Measurements from ENCODE around the gene A3GALT2.

The A3GALT2 gene

DNA sequence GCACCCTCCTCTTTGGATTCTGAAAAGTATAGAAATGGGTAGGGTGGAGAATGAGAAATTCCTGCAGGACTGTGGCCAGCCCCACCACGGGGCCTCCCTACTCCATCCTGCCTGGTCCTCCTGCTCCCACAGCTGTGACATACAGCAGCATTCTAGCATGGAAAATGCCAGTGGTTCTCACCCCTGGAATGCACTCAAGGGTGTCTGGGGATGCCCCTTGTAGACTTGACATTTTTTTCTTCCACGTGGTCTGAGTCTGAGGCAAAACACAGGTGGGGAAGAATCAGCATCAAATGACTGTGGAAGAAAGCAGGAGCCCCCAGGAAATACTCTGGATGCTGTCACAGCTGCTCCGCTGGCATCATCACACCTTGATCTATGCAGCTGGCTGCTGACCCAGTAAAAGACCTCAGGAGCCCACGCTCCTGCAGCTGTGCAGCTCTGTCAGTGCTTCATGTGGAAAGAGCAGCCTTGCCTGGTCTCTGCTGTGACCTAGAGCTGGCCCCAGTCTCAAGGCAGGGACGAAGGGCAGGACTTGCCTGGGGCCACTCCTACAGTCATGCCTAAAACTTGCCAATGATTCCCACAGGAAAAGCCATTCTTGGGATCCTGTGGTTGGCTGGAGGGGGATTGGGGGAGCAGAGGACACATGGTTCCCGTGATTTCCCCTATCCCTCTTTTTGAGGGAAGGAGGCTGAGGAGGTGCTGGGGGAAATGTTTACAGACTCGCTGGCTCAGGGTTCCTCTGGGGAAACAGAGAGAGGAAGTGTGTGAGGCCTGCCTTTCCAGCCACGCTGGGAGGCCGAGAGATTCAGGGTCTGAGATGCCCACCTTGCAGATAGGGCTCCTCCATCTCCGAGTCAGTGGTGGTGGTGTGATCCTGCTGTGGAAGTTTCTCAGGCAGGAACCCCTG lies 10.8 kb upstream of the A3GALT2 start:
- DNase-seq = no peak

DNA sequence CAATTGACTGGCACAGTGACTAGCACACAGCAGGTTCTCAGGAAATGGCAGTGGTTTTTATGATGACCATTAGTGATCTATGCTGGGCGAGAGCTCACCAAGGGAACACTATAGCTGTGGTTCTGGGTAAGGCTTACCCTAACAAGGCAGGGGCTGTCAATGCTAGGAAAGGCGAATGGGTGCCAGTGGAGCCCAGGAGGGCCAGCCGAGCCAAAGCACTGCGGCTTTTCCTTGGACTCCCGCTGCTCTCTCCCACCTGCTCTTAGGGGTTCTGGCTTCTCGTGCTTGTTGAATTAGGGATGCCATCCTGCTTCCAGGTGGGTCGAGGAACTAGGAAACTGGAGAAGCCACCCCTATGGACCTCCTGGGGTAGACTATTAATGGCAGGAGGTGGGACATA lies 10.0 kb upstream of the A3GALT2 start:
- DNase-seq = no peak

DNA sequence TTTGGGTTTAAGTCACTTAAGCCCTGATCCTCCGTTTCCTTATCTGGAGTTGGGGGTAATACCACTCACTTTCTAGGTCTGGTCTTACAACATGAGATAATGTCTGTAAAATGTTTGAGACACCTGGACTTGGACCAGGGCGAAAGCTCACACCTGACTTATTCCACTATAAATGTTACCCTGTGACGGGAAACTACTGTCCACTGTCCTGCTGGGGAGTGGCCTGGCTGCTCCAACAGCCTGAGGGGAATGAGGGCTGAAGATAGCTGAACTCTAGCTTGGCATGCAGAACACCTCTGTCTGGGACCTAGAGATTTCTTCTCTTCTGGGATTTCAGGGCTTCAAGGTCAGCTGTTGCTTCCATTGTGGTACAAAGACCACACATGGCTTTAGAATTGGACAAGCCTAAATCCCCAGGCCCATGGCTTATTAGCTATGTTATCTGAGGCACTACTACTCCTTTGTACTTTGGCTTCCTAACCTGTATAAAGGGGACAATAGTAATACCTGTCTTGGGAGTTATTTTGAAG lies 9.5 kb upstream of the A3GALT2 start:
- no peak for DNase-seq

DNA sequence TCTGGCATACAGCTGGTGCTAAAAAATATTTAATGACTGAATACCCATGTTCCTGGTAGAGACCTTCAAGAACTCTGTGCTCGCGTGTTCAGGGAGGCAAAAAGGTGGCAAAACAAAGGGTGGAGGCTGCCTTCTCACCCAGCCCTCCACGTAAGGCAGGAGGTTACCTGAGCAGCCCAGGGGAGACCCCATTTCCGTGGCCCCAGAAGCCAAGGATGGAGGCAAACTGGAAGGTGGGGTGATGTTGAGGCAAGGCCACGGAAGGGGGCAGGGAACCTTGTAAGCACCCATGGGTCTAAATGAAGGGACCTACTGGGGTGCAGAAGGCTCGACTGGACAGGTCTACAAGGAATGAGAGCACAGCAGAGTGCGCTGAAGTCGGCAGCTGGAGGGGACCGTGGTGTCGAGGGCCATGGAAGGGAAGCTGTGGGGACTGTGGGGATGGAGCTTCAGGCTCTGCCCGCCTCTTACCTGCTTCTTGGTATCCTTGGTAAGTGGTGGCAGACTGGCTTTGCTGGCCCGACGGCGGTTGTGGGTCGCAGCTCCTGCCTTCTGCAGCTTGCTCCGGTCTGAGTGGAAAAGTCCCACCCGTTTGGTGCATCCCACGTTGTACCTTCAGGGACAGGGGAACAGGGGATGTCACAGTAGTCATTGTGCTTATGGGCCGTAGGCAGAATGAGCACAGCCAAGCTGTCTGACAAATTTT lies 8.9 kb upstream of the A3GALT2 start:
- DNase-seq = no peak

DNA sequence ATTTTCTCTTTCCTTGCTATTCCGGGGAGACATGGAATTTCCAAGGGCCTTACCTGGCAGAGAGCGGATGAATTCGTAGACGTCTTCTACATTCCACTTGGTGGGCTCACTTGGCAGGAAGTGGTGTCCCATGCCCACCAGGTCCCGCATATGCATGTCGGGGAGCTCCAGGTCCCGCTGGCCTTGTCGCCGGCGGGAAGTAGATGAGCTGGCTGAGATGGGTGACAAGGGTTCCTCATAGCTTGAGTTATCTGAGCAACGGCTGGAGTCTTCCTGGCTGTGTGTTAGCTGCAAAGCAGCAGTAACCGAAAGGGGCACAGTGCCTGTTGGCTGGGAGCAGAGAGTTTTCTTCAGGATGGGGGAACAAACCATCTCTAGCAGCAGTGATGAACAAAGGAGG lies 7.9 kb upstream of the A3GALT2 start:
- DNase-seq = no peak

DNA sequence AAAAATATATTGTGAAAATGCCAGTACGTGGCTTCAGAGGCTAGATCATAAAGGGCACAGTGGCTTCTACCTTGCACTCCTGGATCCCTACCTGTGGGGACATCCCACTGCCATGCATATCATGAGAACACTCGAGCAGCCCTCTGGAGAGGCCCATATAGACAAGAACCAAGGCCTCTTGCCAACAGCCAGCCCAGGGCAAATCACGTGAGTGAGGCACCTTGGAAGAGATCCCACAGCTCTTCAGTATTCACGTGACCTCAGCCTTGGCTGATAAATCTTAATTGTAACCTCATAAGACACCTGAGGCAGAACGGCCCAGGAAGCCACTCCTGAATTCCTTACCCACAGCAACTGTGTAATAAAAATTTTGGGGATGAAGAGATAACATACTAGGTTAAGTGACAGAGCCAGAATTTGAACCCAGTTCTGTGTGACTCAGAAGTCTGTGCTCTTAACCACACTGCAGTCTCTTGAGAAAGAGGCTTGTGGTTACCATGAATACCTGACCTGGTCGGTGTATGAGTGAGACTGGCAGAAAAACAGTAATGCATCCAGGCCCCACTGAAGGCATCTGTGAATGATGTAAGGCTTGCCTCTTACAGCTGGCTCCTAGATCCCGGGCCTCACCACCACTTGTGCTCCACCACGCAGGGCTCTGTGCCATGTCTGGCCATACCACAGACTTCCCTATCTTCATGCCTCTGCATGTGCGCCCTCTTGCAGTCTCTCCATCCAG lies 6.9 kb upstream of the A3GALT2 start:
- no peak for DNase-seq

DNA sequence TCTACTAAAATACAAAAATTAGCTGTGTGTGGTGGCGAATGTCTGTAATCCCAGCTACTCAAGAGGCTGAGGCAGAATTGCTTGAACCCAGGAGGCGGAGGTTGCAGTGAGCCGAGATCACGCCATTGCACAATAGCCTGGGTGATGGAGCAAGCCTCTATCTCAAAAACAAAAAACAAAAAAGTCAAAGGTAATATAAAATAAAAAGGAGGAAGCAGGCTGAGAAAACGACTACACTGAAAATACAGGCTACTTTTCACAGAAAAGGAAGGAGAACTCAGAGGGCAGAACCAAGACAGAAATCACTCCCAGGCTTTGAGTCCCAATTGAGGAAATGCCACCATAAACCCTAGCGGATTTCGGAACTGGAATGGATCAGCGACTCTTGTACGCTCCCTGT lies 5.9 kb upstream of the A3GALT2 start:
- no peak for DNase-seq

DNA sequence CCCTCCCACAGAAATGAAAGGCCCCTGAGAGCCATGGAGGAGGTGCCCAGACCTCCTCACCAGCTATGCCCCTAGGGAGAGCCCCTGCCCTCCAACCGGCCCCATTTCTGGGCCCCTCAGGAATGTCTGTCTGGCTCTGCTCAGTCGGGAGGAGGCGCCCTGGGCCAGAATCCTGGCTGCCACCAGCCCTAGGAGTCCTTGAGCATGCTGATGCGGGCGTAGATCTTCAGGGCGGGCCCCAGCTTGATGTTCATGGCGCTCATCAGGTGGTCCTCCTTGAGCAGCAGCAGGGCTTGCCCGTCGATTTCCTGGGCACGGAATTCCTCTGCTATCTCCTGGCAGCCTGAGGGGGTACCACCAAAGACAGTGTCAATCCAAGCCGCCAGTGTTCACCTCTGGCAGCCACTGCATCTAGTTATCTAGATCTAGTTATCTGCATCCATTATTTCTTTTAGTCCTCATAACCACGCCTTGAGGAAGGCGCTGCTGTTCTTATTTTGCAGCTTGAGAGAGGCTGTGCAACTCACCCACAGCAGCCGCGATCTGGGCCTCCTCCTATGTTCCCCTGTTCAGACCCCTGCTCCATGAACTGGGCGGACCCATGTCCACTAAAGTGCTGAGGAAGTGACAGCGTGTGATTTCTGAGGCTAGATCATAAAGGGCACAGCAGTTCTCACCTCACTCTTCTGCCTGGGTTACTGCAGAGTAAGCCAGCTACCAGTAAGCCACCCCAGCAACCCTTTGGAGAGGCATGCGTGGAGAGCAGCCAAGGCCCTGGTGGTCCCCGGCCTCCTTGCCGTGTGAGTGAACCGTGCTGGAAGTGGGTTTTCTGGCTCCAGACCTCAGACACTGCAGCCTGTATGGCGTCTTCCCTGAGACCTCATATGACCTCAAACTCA lies 4.0 kb upstream of the A3GALT2 start:
- DNase-seq = no peak

DNA sequence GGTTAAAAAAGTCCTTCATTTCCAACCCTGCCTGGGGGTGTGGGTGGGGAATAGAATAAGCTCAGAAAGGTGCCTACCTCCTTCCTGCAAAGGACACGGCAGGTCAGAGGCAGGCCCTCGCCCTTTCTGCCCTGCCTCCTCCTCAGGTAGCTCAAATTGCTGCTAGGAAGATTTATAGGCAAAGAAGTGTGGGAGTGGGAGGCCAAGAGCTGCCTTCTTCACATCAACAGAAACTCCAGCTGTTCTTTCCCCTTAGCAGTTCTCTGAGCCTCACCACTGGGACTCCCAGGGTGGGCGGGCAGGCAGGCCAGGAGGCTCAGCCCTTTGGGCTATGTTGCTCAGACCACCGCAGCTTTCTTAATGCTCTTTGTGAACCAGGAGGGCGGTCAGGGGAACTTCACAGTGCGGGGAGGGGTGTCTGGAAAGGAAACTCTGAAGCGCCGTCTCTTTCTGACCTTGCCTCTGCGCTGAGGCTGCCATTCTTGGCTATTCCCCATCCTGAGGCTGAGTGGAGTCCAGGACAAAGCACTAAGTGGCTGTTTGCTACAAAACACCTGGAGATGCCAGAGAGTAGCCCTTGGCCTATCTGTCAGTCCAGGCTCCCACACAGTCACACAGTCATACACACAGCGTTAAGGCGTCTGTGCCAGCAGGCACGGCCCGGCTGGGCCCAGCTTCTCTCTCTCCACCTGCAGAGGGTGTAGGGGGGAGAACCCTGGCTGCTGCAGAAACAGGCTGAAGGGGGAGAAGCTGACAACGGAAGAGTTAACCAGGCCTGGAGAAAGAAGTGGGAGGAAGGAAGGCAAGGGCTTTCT lies 3.0 kb upstream of the A3GALT2 start:
- no peak for DNase-seq

DNA sequence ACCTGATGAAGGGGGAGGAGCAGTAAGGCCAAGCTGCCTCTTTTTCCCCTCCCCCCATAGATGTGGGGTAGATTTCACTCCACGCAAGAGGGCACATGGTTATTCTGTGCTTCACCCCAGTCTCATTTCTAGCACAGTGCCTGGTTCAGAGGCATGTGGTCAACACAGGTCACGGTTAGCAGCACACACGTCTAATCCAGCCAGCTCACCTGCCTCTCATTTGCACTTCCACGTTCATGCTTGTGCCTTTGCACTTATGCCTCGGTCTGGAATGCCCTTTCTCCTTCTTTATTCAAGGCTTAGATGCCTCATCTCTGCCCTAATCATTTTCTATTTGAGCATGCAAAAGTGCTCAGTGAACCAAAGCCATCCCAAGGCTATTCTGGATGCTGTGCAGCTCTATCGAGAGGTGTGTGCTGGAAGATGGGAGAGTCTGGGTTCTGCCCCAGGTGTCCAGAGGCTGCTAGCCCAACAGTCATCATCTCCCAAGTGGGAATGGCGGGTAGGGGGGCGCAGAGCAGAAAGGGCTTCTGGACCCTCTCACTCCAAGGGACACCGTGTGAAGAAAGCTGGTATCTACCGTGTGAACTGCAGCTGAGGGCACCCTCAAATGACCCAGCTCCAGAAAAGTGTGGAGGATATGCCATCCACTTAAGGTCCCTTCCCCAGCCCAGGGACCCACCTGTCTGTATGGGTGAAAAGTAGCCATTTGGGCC lies 2.1 kb upstream of the A3GALT2 start:
- DNase-seq = no peak

DNA sequence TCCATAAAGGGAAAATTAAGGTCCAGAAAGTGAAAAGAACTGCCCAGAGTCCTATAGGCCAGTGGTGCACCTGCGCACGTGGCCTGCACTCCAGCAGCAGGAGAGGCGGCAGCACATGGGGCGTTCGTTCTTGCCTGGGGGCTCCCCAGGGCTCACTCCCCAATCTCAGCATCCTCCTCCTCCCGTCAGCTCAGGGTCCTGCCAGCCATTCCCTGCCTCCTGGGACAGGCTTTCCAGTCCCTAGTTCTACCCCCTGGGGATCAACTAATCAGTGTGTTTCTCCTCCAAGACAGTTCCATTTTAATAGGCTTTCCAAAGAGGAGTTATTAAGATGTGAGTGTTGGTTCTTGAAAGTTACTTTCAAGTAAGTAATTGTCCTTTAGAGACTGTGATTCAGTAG lies 1.2 kb upstream of the A3GALT2 start:
- DNase-seq = no peak

DNA sequence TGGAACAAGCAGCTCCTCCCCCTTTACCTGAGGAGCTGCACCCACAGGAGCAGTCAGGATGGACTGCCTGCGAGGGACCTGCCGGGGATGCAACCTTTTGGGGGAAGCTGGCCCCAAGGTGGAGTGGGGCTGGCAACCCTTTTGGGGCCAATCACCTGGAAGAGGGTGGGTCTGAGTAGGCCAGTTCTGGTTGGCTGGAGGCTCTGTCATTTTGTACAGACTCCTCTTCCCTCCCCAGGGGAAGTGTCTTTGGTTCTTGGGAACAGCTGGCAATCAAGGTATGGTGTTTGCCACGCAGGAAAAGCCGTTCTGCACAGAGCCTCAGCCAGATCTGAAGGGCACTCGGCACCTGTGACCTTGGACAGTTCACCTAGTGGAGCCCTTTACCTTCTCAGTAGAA lies 280 bp upstream of the A3GALT2 start:
- no peak for DNase-seq

DNA sequence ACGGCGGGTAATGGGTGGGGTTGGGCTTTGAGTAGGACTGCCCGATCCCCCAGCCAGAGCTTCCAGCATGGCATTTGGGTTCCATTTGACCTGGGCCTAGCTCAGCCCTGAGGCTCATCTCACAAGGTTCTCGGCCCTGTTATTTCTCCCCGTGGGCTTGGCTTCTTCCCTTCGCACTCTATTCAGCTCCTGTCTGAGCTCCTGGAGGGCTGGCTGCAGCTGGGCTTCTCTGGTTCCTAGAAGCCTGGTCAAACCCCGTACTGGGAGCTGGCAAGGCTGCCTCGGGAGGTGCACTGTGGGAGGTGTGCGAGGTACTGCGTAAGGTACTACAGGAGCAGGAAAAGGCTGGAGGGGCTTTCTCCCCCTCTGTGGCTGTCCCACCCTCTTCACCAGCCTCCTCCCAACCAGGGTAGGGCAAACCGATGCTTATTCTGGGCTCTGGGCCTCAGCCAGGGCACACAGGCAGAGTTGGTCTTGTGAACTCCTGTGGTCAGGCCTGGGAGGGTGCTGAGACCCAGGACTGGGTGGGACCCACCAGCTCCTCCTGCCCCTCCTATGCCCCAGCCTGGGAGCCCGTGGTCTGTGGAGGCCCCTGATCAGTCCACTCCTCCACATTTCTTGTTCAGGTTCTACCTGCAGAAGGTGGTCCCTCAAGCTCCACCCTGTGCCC lies 814 bp downstream of the A3GALT2 start:
- DNase-seq = no peak

DNA sequence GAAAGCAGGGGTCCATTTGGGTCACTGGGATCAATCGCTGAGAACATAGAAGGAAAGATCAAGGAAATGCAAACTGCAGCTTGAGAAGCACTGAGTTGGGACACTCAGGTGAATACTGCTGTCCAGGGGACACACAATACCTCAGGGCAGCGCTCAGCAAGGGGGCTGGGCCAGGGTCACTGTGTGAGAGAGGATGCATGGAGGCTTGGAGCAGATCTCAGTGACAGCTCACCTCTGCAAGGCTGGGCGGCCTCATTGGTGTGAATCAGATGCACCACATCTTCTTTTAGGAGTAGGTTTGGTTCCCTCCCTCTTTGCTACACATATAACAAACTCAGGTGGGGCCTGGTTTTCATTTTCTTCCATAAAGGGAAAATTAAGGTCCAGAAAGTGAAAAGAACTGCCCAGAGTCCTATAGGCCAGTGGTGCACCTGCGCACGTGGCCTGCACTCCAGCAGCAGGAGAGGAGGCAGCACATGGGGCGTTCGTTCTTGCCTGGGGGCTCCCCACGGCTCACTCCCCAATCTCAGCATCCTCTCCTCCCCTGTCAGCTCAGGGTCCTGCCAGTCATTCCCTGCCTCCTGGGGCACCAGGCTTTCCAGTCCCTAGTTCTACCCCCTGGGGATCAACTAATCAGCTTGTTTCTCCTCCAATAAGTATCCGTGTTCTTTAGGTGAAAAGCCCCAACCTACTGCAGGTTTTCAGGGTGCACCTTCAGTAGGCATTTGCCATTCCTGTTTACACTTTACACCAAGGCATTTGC lies 1.5 kb downstream of the A3GALT2 start:
- no peak for DNase-seq

DNA sequence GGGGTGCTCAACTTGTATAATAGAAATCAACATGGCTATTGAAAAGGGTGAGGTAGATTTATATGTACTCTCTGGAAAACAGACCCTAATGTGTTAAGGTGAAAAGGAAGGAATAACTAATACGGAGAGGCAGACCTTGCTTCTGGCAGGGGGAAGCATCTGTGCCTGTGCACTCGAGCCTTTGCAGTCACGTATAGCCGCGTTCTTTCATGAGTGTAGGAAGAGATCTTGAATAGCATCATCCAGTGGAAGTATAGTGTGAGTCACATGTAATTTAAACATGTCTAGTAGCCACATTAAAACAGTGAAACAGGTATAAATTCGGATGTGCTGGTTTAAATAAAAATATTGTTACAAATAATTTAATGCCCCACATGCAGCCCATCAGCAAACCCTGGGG lies 3.0 kb downstream of the A3GALT2 start:
- no peak for DNase-seq

DNA sequence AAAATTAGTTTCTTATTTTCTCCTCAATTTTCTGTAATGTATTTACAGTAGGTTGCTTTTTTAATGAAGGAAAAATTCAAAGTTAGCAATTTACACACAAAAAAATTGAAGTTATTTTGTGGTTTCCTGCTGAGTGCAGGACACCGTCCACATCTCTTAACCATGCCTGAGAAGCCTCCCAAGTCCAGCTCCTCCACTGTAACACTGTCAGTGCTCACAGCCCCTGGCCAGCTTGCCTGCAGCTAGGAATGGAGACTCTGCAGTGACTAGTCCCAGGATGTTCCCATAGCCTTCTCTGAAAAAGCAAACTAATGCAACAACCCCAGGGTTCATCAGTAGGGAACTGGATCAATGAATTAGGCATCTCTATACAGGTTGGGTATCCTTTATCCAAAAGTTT lies 3.5 kb downstream of the A3GALT2 start:
- DNase-seq = no peak

DNA sequence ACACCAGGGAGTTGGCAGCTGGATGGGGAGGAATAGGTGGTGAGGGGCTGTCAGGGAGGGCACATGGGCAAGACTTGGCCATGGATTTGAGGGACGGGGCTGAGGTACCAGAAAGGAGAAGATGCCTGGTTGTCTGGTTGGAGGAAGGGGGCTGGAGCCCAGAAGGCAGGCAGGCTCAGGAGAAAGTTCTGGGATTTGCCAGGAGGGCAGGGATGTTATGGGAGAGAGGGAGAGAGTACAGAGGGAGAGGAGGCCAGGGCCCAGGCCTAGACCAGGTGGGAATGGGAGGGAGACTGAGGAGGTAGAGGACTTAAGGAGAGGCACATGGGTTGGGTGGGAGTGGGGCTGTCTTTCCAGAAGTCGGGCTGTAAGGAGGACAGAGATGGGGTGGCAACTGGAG lies 4.3 kb downstream of the A3GALT2 start:
- DNase-seq = no peak

DNA sequence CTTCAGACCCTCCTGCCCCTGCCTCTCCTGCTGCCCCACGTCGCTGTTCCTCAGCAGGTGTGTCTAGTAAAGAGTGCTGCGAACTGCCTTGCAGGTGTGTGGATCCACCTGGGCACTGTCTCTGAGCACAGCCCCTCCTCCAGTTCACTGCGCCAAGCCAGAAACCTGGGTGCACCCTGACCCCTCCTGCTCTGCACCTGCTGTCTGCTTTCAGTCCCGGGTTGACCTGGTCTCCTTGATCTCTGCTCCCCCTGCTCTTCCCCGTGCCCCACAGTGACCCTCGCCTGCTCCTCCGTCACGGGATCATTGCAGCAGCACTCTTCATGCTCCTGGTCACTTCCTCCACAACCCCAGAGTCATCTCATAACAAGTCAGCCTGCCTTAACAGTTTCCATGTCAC lies 6.5 kb downstream of the A3GALT2 start:
- DNase-seq = no peak

DNA sequence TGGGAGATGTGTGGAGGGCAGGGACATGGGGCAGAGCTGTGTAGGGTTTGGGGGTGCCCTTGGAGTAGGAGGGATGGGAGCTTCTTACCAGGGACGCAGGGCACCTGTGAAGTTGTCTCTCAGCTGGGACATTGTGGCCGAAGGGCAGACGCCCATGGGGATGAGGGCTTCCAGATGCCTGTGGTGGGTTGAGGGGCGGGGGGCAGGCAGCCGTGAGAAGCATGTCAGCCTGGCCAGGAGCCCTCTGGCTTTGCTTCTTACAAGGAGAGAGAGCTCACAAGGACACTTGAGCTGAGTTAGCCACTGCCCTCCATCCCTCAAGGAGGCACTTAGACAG lies 8.5 kb downstream of the A3GALT2 start:
- DNase-seq = no peak

Data from CD4-positive, alpha-beta T cell treated with Interferon alpha-2 for 1 hour (primary cell).